Ovary (tissue), 3 donors: ENCODE measurements around the gene PTGIS.

ENCODE experiments used
- POLR2A ChIP-seq: fragments of 450-650 bp; IDR thresholded peaks from one replicate; pipeline ENCODE4 v1.6.1; 2017; ENCODE audit warnings: antibody characterized with exemption, mild to moderate bottlenecking, moderate library complexity
- TF ChIP-seq, protein P1 (sequence below), 3 donors: fragments of 450-650 bp in 2 of 3; fragments of 200-600 bp in 1 of 3; IDR thresholded peaks; one replicate each; pipeline versions ENCODE4 v1.5.1 to v1.8.0; 2016 to 2022; ENCODE audit warnings: antibody characterized with exemption in 3 of 3, mild to moderate bottlenecking in 1 of 3
- donor health status: DM: no; HTN: no; CAD: no.

DNA sequence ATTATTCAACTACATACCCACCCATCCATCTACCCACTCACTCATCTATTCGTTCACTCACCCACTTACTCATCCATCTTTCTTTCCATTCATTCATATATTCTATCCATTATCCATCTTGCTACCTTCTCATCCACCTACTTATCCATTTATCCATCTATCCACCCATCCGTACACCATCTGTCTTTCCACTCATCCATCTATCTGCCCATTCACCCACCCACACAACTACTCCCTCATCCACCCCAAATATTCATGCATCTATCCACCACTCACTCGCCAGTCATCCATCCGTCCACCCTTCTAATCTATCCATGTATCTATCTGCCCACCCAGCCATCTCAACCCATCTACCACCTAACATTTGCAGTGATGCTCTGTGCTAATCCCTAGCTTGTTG, 71.9 kb downstream of the PTGIS start:
- no peak for TF ChIP-seq POLR2A
- TF ChIP-seq, protein P1, sequence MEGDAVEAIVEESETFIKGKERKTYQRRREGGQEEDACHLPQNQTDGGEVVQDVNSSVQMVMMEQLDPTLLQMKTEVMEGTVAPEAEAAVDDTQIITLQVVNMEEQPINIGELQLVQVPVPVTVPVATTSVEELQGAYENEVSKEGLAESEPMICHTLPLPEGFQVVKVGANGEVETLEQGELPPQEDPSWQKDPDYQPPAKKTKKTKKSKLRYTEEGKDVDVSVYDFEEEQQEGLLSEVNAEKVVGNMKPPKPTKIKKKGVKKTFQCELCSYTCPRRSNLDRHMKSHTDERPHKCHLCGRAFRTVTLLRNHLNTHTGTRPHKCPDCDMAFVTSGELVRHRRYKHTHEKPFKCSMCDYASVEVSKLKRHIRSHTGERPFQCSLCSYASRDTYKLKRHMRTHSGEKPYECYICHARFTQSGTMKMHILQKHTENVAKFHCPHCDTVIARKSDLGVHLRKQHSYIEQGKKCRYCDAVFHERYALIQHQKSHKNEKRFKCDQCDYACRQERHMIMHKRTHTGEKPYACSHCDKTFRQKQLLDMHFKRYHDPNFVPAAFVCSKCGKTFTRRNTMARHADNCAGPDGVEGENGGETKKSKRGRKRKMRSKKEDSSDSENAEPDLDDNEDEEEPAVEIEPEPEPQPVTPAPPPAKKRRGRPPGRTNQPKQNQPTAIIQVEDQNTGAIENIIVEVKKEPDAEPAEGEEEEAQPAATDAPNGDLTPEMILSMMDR (IDR thresholded peaks at IDR 0.05): no peak
